Stimulated activated CD8-positive, alpha-beta memory T cell treated with anti-CD3 and anti-CD28 coated beads, Interleukin-4, amount 100 ng/mL, for 24 hours (primary cell): Measurements from ENCODE around the gene CHCHD4.

Experiments used
- DNase-seq: peaks from one replicate; pipeline ENCODE4 v3.0.0-alpha.2; 2020; ENCODE audit warnings: low read depth

CHCHD4 gene

GRCh38 chr3:14148041-14148985 is 23.6 kb upstream of the CHCHD4 start:
- no peak for DNase-seq

- DNase-seq = no peak
These were observed 22.9 kb upstream of the CHCHD4 start for GRCh38 chr3:14147617-14148016.

GRCh38 chr3:14147066-14147435 is 22.4 kb upstream of the CHCHD4 start:
- DNase-seq = no peak

- DNase-seq = no peak
These were observed 21.9 kb upstream of the CHCHD4 start for GRCh38 chr3:14146381-14147065.

- DNase-seq = no peak
These were observed 21.2 kb upstream of the CHCHD4 start for GRCh38 chr3:14145670-14146380.

GRCh38 chr3:14145236-14145635 is 20.6 kb upstream of the CHCHD4 start:
- DNase-seq = no peak

GRCh38 chr3:14144423-14145075 is 19.9 kb upstream of the CHCHD4 start:
- DNase-seq = no peak

GRCh38 chr3:14143271-14144225 is 18.9 kb upstream of the CHCHD4 start:
- DNase-seq = no peak

- no peak for DNase-seq
These were observed 18.0 kb upstream of the CHCHD4 start for GRCh38 chr3:14142567-14143270.

GRCh38 chr3:14141602-14142341 is 17.1 kb upstream of the CHCHD4 start:
- DNase-seq = no peak

- no peak for DNase-seq
These were observed 16.5 kb upstream of the CHCHD4 start for GRCh38 chr3:14141144-14141543.

GRCh38 chr3:14140668-14141067 is 16.0 kb upstream of the CHCHD4 start:
- DNase-seq = no peak

- DNase-seq = no peak
These were observed 15.1 kb upstream of the CHCHD4 start for GRCh38 chr3:14139771-14140170.

GRCh38 chr3:14138878-14139655 is 14.4 kb upstream of the CHCHD4 start:
- DNase-seq = no peak

- no peak for DNase-seq
These were observed 13.6 kb upstream of the CHCHD4 start for GRCh38 chr3:14138109-14138877.

GRCh38 chr3:14137445-14137844 is 12.8 kb upstream of the CHCHD4 start:
- no peak for DNase-seq

GRCh38 chr3:14137004-14137403 is 12.3 kb upstream of the CHCHD4 start:
- DNase-seq = no peak

GRCh38 chr3:14135581-14135980 is 10.9 kb upstream of the CHCHD4 start:
- DNase-seq = no peak
